ENCODE results near the gene LARGE1.

GRCh38 chr22:33386270-33386669 lies 534.0 kb downstream of the LARGE1 start:
- TF ChIP-seq POLR2AphosphoS5 (IDR thresholded peaks at IDR 0.05) (no peak), POLR2A (IDR thresholded peaks at IDR 0.05) (no peak)
